WTC11 (cell line): ENCODE measurements around the gene DLG1. TPM values are rescaled to one million over a fixed set of nuclear protein-coding genes. Genes with fewer than 3 reads are reported as not detected.

Experiments used
- ATAC-seq: fragments of 200-7000 bp; cut with Tn5 transposase; 2 replicates; pipeline ENCODE4 v1.10.0; 2021; ENCODE audit warnings: mild to moderate bottlenecking, moderate library complexity
- CTCF ChIA-PET: fragments of 300-600 bp; sonication (Branson Sonifier 250); formaldehyde crosslinking; loops from one replicate; lab custom pipeline; 2021; ENCODE audit warnings: antibody characterized with exemption; lab: Charles Lee
- POLR2A ChIA-PET: fragments of 350-600 bp; sonication (Branson Sonifier 250); formaldehyde crosslinking; loops from one replicate; lab custom pipeline; 2021; ENCODE audit warnings: antibody characterized with exemption; lab: Charles Lee
- DNase-seq: peaks from one replicate; pipeline ENCODE4 v3.0.0; 2021; ENCODE audit warnings: low spot score
- H3K27ac Mint-ChIP-seq: 2 replicates; pipeline ENCODE4 v1.8.0; 2021; ENCODE audit warnings: mixed read lengths
- H3K27me3 Mint-ChIP-seq: 2 replicates; pipeline ENCODE4 v1.8.0; 2021; ENCODE audit warnings: low read depth, mild to moderate bottlenecking, moderate library complexity, mixed read lengths
- H3K36me3 Mint-ChIP-seq: 2 replicates; pipeline ENCODE4 v1.8.0; 2021; ENCODE audit warnings: mixed read lengths
- H3K4me1 Mint-ChIP-seq: 2 replicates; pipeline ENCODE4 v1.8.0; 2022; ENCODE audit warnings: mixed read lengths
- H3K4me3 Mint-ChIP-seq: 2 replicates; pipeline ENCODE4 v1.8.0; 2021; ENCODE audit warnings: mild to moderate bottlenecking, moderate library complexity, mixed read lengths
- H3K9me3 Mint-ChIP-seq: 2 replicates; pipeline ENCODE4 v1.8.0; 2021; ENCODE audit warnings: mixed read lengths
- FOXK1 ChIP-seq: sonication (generic); formaldehyde crosslinking; IDR thresholded peaks from 2 replicates; pipeline ENCODE4 v1.8.0; 2022; ENCODE audit warnings: mild to moderate bottlenecking, moderate library complexity, missing genetic modification reagents
- GRHL2 ChIP-seq: fragments of 250-450 bp; sonication (Bioruptor Pico); IDR thresholded peaks from 2 replicates; pipeline ENCODE4 v1.8.0; 2022; ENCODE audit warnings: mild to moderate bottlenecking, moderate library complexity; ENCODE audit not compliant: insufficient replicate concordance, severe bottlenecking
- IRF2 ChIP-seq: sonication (generic); formaldehyde crosslinking; IDR thresholded peaks from 2 replicates; pipeline ENCODE4 v1.8.0; 2022; ENCODE audit warnings: low read depth, missing genetic modification reagents, borderline replicate concordance
- MXD4 ChIP-seq: fragments of 250-450 bp; sonication (Bioruptor Pico); IDR thresholded peaks from 2 replicates; pipeline ENCODE4 v1.8.0; 2021; ENCODE audit warnings: mild to moderate bottlenecking, moderate library complexity, borderline replicate concordance
- NFYB ChIP-seq: sonication (generic); formaldehyde crosslinking; conservative IDR thresholded peaks from 2 replicates; pipeline ENCODE4 v1.8.0; 2022; ENCODE audit warnings: low read depth, missing genetic modification reagents
- NR1H2 ChIP-seq: sonication (generic); formaldehyde crosslinking; IDR thresholded peaks from 2 replicates; pipeline ENCODE4 v1.9.0; 2021; ENCODE audit warnings: mild to moderate bottlenecking, moderate library complexity, missing genetic modification reagents
- NR2C2 ChIP-seq: sonication (generic); formaldehyde crosslinking; IDR thresholded peaks from 2 replicates; pipeline ENCODE4 v1.8.0; 2022; ENCODE audit warnings: mild to moderate bottlenecking, missing genetic modification reagents
- RELA ChIP-seq: sonication (generic); formaldehyde crosslinking; IDR thresholded peaks from 2 replicates; pipeline ENCODE4 v1.8.1; 2022; ENCODE audit warnings: missing genetic modification reagents, mild to moderate bottlenecking, borderline replicate concordance
- TCF7 ChIP-seq: sonication (generic); formaldehyde crosslinking; IDR thresholded peaks from 2 replicates; pipeline ENCODE4 v1.8.0; 2022; ENCODE audit warnings: mild to moderate bottlenecking, low read depth, missing genetic modification reagents, moderate library complexity
- TEAD4 ChIP-seq: sonication (generic); formaldehyde crosslinking; IDR thresholded peaks from 2 replicates; pipeline ENCODE4 v1.8.0; 2022; ENCODE audit warnings: mild to moderate bottlenecking, missing genetic modification reagents
- USF1 ChIP-seq: sonication (generic); formaldehyde crosslinking; IDR thresholded peaks from 2 replicates; pipeline ENCODE4 v1.8.0; 2022; ENCODE audit warnings: mild to moderate bottlenecking, missing genetic modification reagents
- ZNF138 ChIP-seq: sonication (generic); formaldehyde crosslinking; conservative IDR thresholded peaks from 2 replicates; pipeline ENCODE4 v1.8.1; 2022; ENCODE audit warnings: mild to moderate bottlenecking, moderate library complexity, missing genetic modification reagents
- ZNF317 ChIP-seq: sonication (generic); formaldehyde crosslinking; IDR thresholded peaks from 2 replicates; pipeline ENCODE4 v1.8.1; 2023; ENCODE audit warnings: low read depth, mild to moderate bottlenecking, moderate library complexity, missing genetic modification reagents, borderline replicate concordance
- ZNF425 ChIP-seq: fragments of 250-450 bp; sonication (Bioruptor Pico); conservative IDR thresholded peaks from 2 replicates; pipeline ENCODE4 v1.9.0; 2021; ENCODE audit warnings: mild to moderate bottlenecking
- total RNA-seq: library from RNA; stranded (reverse); gene quantifications from 3 replicates; pipeline ENCODE4 v1.2.3, GENCODE V29; 2021
- TF ChIP-seq, protein P1 (sequence below): sonication (generic); formaldehyde crosslinking; IDR thresholded peaks from 2 replicates; pipeline ENCODE4 v1.8.1; 2023; ENCODE audit warnings: mild to moderate bottlenecking, missing genetic modification reagents, moderate library complexity
- TF ChIP-seq, protein P2 (sequence below): sonication (generic); formaldehyde crosslinking; IDR thresholded peaks from 2 replicates; pipeline ENCODE4 v1.8.1; 2023; ENCODE audit warnings: mild to moderate bottlenecking, missing genetic modification reagents
- TF ChIP-seq, protein P3 (sequence below): sonication (generic); formaldehyde crosslinking; IDR thresholded peaks from 2 replicates; pipeline ENCODE4 v1.8.0; 2023; ENCODE audit warnings: mild to moderate bottlenecking, missing genetic modification reagents
- TF ChIP-seq, protein P4 (sequence below): fragments of 250-450 bp; sonication (Bioruptor Pico); IDR thresholded peaks from 2 replicates; pipeline ENCODE4 v2.1.2; 2022; ENCODE audit warnings: mild to moderate bottlenecking, moderate library complexity
- TF ChIP-seq, protein P5 (sequence below): sonication (generic); formaldehyde crosslinking; IDR thresholded peaks from 2 replicates; pipeline ENCODE4 v1.8.1; 2022; ENCODE audit warnings: mild to moderate bottlenecking, moderate library complexity, missing genetic modification reagents

The DLG1 gene
- total RNA-seq, 1 experiment from 2014 or later = 81.1 TPM

DNA sequence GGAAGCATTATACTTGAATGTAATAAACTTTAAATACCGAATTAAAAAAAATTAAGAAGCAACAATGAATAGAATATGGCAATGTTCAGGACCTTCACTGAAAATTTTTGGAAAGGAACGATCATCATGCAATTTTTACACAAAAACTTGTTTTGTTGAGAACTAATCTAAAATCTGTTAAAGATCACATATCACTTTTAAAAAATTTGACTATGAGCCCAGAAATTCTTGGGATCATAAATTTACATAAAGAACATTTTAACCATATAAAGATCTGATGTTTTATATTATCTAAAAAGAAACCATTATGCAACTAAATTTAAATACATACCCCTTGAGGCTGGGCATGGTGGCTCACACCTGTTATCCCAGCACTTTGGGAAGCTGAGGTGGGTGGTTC lies 192.6 kb downstream of the DLG1 start:
- TF ChIP-seq, protein P1, sequence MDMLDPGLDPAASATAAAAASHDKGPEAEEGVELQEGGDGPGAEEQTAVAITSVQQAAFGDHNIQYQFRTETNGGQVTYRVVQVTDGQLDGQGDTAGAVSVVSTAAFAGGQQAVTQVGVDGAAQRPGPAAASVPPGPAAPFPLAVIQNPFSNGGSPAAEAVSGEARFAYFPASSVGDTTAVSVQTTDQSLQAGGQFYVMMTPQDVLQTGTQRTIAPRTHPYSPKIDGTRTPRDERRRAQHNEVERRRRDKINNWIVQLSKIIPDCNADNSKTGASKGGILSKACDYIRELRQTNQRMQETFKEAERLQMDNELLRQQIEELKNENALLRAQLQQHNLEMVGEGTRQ (CRISPR knock-in tag) = no peak
- TF ChIP-seq IRF2 (CRISPR knock-in tag) (no peak), RELA (no peak), NR1H2 (CRISPR knock-in tag) (no peak), ZNF425 (CRISPR knock-in tag) (no peak), MXD4 (CRISPR knock-in tag) (no peak), ZNF317 (no peak), TEAD4 (CRISPR knock-in tag) (no peak), NFYB (CRISPR knock-in tag) (no peak), ZNF138 (CRISPR knock-in tag) (no peak)
- TF ChIP-seq, protein P2, sequence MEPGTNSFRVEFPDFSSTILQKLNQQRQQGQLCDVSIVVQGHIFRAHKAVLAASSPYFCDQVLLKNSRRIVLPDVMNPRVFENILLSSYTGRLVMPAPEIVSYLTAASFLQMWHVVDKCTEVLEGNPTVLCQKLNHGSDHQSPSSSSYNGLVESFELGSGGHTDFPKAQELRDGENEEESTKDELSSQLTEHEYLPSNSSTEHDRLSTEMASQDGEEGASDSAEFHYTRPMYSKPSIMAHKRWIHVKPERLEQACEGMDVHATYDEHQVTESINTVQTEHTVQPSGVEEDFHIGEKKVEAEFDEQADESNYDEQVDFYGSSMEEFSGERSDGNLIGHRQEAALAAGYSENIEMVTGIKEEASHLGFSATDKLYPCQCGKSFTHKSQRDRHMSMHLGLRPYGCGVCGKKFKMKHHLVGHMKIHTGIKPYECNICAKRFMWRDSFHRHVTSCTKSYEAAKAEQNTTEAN (CRISPR knock-in tag) = no peak
- TF ChIP-seq, protein P3, sequence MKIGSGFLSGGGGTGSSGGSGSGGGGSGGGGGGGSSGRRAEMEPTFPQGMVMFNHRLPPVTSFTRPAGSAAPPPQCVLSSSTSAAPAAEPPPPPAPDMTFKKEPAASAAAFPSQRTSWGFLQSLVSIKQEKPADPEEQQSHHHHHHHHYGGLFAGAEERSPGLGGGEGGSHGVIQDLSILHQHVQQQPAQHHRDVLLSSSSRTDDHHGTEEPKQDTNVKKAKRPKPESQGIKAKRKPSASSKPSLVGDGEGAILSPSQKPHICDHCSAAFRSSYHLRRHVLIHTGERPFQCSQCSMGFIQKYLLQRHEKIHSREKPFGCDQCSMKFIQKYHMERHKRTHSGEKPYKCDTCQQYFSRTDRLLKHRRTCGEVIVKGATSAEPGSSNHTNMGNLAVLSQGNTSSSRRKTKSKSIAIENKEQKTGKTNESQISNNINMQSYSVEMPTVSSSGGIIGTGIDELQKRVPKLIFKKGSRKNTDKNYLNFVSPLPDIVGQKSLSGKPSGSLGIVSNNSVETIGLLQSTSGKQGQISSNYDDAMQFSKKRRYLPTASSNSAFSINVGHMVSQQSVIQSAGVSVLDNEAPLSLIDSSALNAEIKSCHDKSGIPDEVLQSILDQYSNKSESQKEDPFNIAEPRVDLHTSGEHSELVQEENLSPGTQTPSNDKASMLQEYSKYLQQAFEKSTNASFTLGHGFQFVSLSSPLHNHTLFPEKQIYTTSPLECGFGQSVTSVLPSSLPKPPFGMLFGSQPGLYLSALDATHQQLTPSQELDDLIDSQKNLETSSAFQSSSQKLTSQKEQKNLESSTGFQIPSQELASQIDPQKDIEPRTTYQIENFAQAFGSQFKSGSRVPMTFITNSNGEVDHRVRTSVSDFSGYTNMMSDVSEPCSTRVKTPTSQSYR (CRISPR knock-in tag) = no peak
- ChIA-PET POLR2A (no interaction called here), CTCF (no interaction called here)
- H3K9me3 Mint-ChIP-seq = no peaks in the 10 kb centered on the region
- H3K36me3 Mint-ChIP-seq = peaks cover 17% of the 10 kb centered on the region
- no peak for ATAC-seq
- H3K27me3 Mint-ChIP-seq = no peaks in the 10 kb centered on the region
- no peaks in the 10 kb centered on the region for H3K4me1 Mint-ChIP-seq
- no peak overlapping the region for H3K4me3 Mint-ChIP-seq
- DNase-seq = no peak
- H3K27ac Mint-ChIP-seq = no peak overlapping the region

GRCh38 chr3:197104738-197105137 lies 193.7 kb downstream of the DLG1 start:
- ChIA-PET CTCF (no interaction called here), POLR2A (no interaction called here)
- Mint-ChIP-seq H3K9me3 (no peaks in the 10 kb centered on the region), H3K4me1 (no peaks in the 10 kb centered on the region), H3K36me3 (peaks cover 13% of the 10 kb centered on the region), H3K27ac (no peak overlapping the region), H3K27me3 (no peaks in the 10 kb centered on the region), H3K4me3 (no peak overlapping the region)
- no peak for ATAC-seq
- DNase-seq = no peak
- no peak for TF ChIP-seq NR2C2 (CRISPR knock-in tag)
- TF ChIP-seq, protein P4, sequence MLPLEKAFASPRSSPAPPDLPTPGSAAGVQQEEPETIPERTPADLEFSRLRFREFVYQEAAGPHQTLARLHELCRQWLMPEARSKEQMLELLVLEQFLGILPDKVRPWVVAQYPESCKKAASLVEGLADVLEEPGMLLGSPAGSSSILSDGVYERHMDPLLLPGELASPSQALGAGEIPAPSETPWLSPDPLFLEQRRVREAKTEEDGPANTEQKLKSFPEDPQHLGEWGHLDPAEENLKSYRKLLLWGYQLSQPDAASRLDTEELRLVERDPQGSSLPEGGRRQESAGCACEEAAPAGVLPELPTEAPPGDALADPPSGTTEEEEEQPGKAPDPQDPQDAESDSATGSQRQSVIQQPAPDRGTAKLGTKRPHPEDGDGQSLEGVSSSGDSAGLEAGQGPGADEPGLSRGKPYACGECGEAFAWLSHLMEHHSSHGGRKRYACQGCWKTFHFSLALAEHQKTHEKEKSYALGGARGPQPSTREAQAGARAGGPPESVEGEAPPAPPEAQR = no peak
- TF ChIP-seq, protein P3 (CRISPR knock-in tag) = no peak
- TF ChIP-seq USF1 (CRISPR knock-in tag) = no peak
- TF ChIP-seq TCF7 (CRISPR knock-in tag) = no peak
- TF ChIP-seq GRHL2 (CRISPR knock-in tag) = no peak
- no peak for TF ChIP-seq FOXK1 (CRISPR knock-in tag)
- TF ChIP-seq, protein P5, sequence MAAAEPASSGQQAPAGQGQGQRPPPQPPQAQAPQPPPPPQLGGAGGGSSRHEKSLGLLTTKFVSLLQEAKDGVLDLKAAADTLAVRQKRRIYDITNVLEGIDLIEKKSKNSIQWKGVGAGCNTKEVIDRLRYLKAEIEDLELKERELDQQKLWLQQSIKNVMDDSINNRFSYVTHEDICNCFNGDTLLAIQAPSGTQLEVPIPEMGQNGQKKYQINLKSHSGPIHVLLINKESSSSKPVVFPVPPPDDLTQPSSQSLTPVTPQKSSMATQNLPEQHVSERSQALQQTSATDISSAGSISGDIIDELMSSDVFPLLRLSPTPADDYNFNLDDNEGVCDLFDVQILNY (CRISPR knock-in tag) = no peak
